Astrocyte of the cerebellum (primary cell): ENCODE data around the gene DCAF12.

Experiments
- DNase-seq: peaks from one replicate; pipeline ENCODE4 v3.0.0-alpha.2; 2011; ENCODE audit warnings: low read depth
- H3K4me3 ChIP-seq: 2 replicates; pipeline ENCODE4 v1.5.1; 2011; ENCODE audit warnings: mild to moderate bottlenecking, low read depth, low read length, moderate library complexity
- CTCF ChIP-seq: IDR thresholded peaks from 2 replicates; pipeline ENCODE4 v1.5.1; 2012; ENCODE audit warnings: low read length, low read depth, moderate library complexity, mild to moderate bottlenecking; ENCODE audit errors: missing control alignments
- in situ Hi-C: cut with HindIII; loops from 2 replicates; pipeline ENCODE4 v1.10.0; 2017; ENCODE audit warnings: low sequenced_read_pairs

The DCAF12 gene

GRCh38 chr9:34158362-34158869 is 31.9 kb upstream of the DCAF12 start:
- in situ Hi-C loops = no loop called here
- no peak for TF ChIP-seq CTCF
- DNase-seq = peak; percentile 56
- no peak overlapping the region for H3K4me3 ChIP-seq

- no peak for DNase-seq
- no peak for TF ChIP-seq CTCF
- in situ Hi-C loops = no loop called here
- no peak overlapping the region for H3K4me3 ChIP-seq
Observed at GRCh38 chr9:34157898-34158297, 31.4 kb upstream of the DCAF12 start.

GRCh38 chr9:34157318-34157717 is 30.8 kb upstream of the DCAF12 start:
- TF ChIP-seq CTCF = no peak
- H3K4me3 ChIP-seq = no peak overlapping the region
- no peak for DNase-seq
- in situ Hi-C loops = no loop called here

GRCh38 chr9:34154057-34154456 is 27.6 kb upstream of the DCAF12 start:
- TF ChIP-seq CTCF = no peak
- in situ Hi-C loops = no loop called here
- no peak for DNase-seq
- no peak overlapping the region for H3K4me3 ChIP-seq

GRCh38 chr9:34151398-34151797 is 24.9 kb upstream of the DCAF12 start:
- TF ChIP-seq CTCF = no peak
- no peak for DNase-seq
- in situ Hi-C loops = no loop called here
- no peak overlapping the region for H3K4me3 ChIP-seq

GRCh38 chr9:34145165-34145564 is 18.7 kb upstream of the DCAF12 start:
- DNase-seq = no peak
- no peak overlapping the region for H3K4me3 ChIP-seq
- in situ Hi-C loops = no loop called here
- no peak for TF ChIP-seq CTCF

- TF ChIP-seq CTCF = no peak
- no peak overlapping the region for H3K4me3 ChIP-seq
- no peak for DNase-seq
- in situ Hi-C loops = no loop called here
Observed at GRCh38 chr9:34143116-34143515, 16.6 kb upstream of the DCAF12 start.
